DMS53 treated with DMSO at 0.1 percent for 48 hours (cell line): ENCODE measurements around the gene CLDN6.
"Not testable (repeated sequence)": the region's sequence is repeated elsewhere in the genome, so short reads cannot be mapped to it uniquely, and the experiment has no call there.

Source experiments
- DNase-seq: peaks from one replicate; lab custom pipeline; 2025; ENCODE audit not compliant: unreplicated experiment; lab: John Stamatoyannopoulos, UW

Gene CLDN6

GRCh38 chr16:3052571-3053329, 34.8 kb upstream of the CLDN6 start:
- not testable (repeated sequence) for DNase-seq

GRCh38 chr16:3051494-3051893, 33.5 kb upstream of the CLDN6 start:
- no peak for DNase-seq

GRCh38 chr16:3051009-3051408, 33.0 kb upstream of the CLDN6 start:
- no peak for DNase-seq

- no peak for DNase-seq
These were observed 32.5 kb upstream of the CLDN6 start for GRCh38 chr16:3050487-3050886.

- DNase-seq, result no peak
These were observed 32.0 kb upstream of the CLDN6 start for GRCh38 chr16:3049921-3050481.

GRCh38 chr16:3047387-3047720, 29.4 kb upstream of the CLDN6 start:
- no peak for DNase-seq

GRCh38 chr16:3046641-3047386, 28.8 kb upstream of the CLDN6 start:
- no peak for DNase-seq

- DNase-seq, result no peak
These were observed 28.0 kb upstream of the CLDN6 start, which contains the start of gene MMP25 for GRCh38 chr16:3045758-3046640. Gene MMP25 (plus strand): TSS chr16:3046561. CDS start chr16:3046918, 357 bp downstream.

- no peak for DNase-seq
These were observed 26.7 kb upstream of the CLDN6 start for GRCh38 chr16:3044708-3045107.

- no peak for DNase-seq
These were observed 24.4 kb upstream of the CLDN6 start for GRCh38 chr16:3042376-3042775.

- no peak for DNase-seq
These were observed 20.9 kb upstream of the CLDN6 start for GRCh38 chr16:3038896-3039295.

- no peak for DNase-seq
These were observed 20.3 kb upstream of the CLDN6 start for GRCh38 chr16:3038256-3038655.

- peak; percentile 7 for DNase-seq
These were observed 18.8 kb upstream of the CLDN6 start, which contains the start of gene BICDL2 for GRCh38 chr16:3036726-3037315. Gene BICDL2 (minus strand): TSS chr16:3036944. CDS start chr16:3035496, 1,448 bp downstream.

GRCh38 chr16:3035972-3036725, 18.2 kb upstream of the CLDN6 start:
- DNase-seq, result no peak

GRCh38 chr16:3035289-3035971, 17.4 kb upstream of the CLDN6 start:
- DNase-seq, result no peak

- no peak for DNase-seq
These were observed 14.6 kb upstream of the CLDN6 start for GRCh38 chr16:3032624-3033023.

- no peak for DNase-seq
These were observed 12.5 kb upstream of the CLDN6 start for GRCh38 chr16:3030222-3031212.
